ENCODE measurements around the gene LRRC32. TPM values are rescaled to one million over a fixed set of nuclear protein-coding genes. Genes with fewer than 3 reads are reported as not detected.
"Not testable (repeated sequence)": the region's sequence is repeated elsewhere in the genome, so short reads cannot be mapped to it uniquely, and the experiment has no call there.

Gene LRRC32
- total RNA-seq, 2 donors from 2014 or later: 12.5 to 15.6 TPM

DNA sequence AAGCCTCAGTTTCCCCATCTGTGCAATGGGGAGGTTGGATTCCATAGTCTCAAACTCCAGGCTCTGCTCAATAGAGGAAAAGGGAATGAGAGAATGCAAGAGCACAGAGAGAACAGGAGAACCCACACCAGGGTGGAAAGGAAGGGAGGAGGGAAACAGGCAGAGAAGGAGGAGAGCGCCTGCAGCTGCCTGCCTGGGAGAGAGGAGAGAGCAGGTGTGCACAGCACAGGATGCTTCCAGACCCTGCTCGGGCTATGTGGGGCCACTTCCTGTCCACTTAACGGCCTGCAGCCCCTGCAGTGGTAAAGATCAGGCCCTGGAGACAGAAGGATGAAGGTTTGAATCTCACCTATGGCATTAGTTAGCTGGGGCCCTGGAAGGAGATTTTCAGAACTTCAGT lies 12.3 kb downstream of the LRRC32 start:
- DNase-seq (no peak), ATAC-seq (no peak)
- intact Hi-C loops (cut with DNase I, micrococcal nuclease): no loop called here

DNA sequence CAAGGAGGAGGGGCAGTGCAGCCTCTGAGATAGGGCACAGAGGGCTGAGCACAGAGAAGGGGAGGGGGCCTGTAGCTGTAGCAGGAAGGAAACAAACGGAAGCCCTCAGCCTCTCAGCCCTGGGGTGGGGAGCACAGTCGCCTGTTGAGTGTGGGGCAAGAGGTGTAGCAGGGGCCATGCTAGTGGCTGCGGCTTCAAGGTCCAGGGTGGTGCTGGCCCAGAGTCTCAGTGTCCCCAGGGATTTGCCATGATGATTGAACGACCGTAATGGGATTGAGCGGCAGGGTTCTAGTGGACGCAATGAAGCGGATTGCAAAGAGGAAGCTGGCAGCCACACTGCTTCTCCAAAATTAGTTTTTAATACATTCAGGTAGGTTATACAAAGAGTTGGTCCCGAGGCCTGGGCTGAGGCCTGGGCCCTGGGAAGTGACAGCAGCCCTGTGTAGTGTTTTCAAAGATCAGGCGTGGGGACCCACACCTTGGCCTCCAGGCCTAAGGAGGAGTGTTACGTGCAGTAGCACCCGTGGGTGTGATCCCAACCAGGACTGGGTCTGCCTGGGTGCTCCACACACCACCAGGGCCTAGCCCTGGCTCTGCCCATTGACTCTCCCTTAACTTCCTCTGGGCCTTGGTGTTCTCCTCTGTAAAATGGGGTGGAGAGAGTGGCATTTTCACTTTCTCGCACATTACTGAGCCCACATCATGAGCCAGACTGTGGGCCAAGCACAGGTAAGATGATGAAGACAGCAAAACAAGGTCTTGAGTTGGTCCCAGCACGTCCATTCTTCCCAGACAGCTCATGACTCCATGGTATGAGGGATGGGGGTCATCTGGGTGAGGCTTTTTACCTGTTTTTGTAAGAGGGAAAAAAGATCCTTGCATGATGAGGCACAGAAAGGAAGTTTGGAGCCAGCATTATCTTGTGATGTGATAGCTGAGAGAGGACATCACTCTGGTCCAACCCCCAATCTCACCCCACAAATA lies 13.1 kb downstream of the LRRC32 start:
- intact Hi-C loops (cut with DNase I, micrococcal nuclease): no loop called here
- ATAC-seq (no peak), DNase-seq (no peak)

DNA sequence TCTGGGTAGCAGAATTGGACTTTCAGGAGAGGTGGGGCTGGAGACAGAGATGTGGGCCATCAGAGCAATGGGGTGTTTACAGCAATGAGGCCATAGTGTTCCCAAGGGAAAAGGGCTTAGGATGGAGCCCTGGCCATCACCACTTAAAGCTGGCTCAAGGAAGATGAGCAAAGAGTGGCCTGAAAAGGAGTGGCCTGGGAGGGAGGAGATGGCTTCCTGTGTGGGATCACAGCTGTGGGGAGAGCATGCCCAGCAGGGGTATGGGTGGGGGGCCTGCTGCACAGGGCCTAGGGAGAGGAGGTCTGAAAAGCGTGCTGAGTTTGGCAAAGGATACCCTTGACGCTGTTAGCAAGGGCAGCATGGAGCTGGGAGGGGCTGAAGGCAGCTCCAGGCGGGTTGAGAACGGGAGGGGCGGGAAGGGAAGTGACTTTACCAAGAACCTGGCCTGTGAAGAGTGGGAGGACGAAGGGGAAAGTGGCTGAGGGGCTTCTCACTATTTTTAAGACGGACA lies 13.9 kb downstream of the LRRC32 start:
- no peak for DNase-seq
- intact Hi-C loops (cut with DNase I, micrococcal nuclease): no loop called here
- ATAC-seq: peak; percentile 8

DNA sequence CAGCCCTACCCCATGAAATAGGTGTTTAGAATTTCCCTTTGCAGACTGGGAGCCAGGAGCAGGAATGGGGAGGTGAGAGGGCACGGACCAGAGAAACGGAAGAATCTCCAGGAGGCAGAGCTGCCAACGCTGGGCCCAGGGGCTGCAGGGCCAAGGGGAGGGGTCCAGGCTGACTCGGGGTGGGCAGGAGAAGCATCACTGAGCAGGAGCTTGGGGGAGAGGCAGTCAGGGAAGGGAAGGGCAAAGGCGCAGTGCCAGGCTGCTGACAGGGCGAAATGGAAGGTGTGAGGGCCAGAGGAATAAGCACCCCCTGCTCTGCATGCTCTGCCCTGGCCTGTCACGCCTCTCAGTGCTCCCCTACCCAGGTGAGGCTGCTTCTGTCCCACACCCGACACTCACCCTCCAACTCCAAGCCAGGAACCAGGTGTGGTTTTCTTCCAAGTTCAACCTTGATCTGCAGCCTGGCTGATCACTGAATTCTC lies 14.5 kb downstream of the LRRC32 start:
- ATAC-seq (peak; percentile 7), DNase-seq (no peak)
- intact Hi-C loops (cut with DNase I, micrococcal nuclease): no loop called here

DNA sequence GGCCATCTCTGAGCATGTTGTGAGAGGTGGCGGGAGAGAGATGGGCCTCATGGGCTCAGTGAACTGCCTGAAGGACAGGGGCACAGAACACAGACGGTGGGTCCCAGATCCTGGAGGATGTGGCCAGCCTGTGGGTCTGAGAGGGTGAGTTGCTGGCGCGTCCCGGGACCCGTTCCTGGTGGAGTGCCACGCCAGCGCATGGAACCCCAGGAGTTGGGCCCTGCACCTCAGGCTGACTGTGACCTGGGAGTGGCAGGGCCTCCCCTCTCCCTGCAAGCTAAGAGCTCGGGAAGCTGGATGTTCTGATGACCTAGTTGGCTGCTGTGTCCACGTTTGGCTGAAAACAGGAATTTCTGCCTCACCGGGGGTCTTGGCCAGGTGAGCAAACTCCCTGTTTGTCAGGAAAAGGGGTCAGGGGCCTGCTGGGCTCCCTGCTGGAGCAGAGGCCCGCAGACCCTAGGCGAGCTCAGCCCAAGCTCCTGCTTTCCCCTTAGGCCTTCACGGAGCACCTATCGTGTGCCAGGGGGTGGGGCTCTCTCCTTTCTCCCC lies 15.0 kb downstream of the LRRC32 start:
- DNase-seq (no peak), ATAC-seq (no peak)
- intact Hi-C loops (cut with DNase I, micrococcal nuclease): no loop called here

DNA sequence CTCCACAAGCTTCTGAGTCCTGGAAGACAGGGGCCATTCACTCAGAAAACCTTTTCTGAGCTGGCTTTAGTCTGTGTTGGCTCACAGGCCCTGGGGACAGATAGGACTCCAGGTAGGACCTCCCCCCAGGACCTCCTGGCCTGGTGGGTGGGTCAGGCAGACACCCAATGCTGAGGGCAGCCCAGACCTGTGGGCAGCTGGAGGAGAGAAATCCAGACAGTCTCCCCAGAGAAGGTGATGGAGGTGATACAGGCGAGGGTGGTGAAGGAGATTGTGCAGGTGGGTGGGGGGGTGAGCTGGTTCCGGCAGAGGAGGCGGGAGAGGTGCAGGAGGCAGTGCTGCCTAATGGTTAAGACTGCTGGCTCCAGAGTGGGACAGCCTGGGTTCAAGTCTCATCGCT lies 15.6 kb downstream of the LRRC32 start:
- no peak for ATAC-seq
- intact Hi-C loops (cut with DNase I, micrococcal nuclease): no loop called here
- no peak for DNase-seq

DNA sequence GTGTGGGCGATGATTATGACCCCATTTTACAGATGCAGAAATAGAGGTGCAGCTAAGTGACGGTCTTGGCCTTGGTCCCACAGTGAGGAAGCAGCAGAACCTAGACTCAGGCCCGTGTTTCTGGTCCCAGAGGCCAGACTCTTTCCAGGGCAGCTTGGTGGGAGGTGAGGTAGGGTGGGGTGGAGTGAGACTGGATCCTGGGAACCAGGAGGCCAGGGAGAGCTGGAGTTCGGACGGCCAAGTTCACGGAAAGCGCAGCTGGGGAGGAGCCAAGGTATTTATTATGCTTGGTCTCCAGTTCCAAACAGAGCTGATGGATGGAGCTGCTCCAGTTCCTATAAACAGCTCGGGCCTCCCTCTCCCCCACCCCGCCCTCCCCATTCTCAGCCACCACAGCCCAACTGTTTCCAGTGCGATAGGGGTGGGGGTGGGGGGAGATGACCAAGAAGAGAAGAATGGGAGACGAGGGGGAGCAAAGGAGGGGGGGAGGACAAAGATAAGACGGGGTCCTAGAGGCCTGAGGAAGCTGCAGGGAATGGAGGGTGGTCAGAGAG lies 16.2 kb downstream of the LRRC32 start:
- ATAC-seq (peak; percentile 44), DNase-seq (peak; percentile 49 to 74)
- intact Hi-C loops (cut with DNase I, micrococcal nuclease): no loop called here

DNA sequence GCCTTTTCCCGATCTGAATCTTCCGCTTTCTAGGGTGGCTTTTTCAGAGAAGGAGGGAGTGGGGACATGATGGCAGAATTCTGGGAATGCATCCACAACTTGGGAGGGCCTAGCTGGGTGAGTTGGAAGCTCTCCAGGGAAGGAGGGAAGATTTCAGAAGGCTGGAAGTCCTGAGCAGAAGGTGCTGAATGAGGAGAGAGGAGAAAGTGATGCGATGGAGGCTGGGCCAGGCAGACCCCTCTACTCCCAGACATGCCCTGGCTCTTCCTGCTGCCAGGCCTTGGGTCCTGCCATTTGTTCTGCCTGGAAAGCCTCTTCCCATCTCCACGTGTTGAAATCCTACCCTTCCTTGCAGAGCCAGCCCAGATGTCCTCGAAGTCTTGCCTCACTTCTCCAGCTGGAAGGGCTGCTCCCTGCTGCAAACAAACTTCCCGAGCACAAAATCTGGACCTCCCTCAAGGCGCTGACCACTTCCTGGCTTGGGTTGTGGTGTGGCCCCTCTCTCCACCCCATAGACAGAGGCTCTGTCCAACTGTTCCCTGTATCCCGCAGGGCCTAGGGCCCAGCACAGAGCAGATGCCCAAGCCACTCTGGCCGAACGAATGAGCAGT lies 16.8 kb downstream of the LRRC32 start:
- intact Hi-C loops (cut with DNase I, micrococcal nuclease): no loop called here
- peak; percentile 20 for ATAC-seq
- no peak for DNase-seq

DNA sequence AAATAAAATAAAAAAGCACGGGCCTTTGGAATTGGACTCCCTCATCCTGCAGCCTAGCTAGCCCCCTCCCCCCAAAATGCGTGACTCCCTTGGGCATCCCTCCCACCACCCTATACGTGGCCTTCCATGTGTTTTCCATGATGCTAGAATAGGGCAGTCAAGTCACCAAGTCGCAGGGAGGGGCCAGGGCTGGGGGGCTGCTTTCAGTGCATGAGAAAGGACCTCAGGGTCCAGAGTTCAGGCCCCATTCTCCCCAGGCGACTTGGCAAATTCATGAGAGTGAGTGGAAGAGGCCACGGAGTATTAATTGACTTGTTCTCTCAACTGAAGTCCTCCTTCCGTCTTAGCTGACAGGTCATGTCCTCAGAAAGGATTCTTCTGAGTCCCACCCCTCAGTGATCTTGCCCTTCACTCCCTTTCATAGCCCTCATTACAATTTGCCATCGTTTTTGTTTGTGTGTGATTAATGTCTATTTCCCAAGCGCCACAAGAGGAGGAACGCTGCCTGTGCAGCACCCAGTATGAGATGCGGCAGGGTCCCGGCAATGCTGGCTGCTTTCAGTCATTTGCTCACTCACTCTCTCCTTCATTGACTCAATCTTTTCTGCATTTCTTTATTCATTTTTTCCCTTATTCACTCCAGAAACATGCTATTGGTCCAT lies 17.4 kb downstream of the LRRC32 start:
- no peak for ATAC-seq
- DNase-seq: no peak
- intact Hi-C loops (cut with DNase I, micrococcal nuclease): no loop called here

DNA sequence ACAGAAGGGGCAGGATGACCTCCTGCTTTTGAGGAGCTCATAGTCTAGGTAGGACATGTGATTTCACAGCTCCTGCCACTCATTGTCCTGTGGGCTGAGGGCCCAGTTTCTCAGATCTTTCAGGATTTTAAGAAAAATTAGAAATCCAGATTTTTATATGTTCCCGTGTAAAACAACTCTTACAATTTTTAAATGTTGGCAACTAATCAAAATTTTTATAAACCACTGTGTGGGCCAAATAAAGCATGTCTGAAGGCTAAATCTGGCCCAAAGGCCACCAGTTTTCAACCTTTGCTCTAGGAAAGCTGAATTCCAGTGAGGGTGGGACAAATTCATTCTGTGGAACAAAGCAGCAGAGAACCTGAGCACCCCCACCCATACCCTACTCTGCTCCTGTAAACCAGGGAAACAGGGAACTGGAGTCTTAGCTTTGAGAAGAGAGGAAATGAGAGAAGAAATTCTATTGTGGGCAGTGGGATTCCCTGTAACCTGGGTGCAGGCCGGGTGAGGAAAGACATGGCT lies 20.6 kb downstream of the LRRC32 start:
- DNase-seq (no peak), ATAC-seq (no peak)
- intact Hi-C loops (cut with DNase I, micrococcal nuclease): no loop called here

DNA sequence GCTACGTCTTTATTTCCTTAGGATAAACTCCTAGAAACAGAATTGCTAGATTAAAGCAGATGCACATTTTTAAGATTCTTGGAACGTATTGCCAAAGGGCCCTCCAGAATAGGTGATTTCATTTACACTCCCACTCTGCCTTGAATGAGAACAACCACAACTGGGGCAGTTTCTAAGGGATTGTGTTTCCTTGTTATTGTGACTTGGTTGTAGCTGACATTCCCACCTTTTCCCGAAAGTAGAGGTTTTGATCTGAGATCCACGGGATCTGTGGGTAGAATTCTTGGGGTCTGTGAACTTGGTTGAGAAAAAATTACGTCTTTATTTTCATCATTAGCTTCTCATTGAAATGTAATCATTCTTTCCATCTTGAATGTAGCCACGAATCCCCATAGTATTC lies 21.5 kb downstream of the LRRC32 start:
- DNase-seq (no peak), ATAC-seq (no peak)
- intact Hi-C loops (cut with DNase I, micrococcal nuclease): no loop called here

DNA sequence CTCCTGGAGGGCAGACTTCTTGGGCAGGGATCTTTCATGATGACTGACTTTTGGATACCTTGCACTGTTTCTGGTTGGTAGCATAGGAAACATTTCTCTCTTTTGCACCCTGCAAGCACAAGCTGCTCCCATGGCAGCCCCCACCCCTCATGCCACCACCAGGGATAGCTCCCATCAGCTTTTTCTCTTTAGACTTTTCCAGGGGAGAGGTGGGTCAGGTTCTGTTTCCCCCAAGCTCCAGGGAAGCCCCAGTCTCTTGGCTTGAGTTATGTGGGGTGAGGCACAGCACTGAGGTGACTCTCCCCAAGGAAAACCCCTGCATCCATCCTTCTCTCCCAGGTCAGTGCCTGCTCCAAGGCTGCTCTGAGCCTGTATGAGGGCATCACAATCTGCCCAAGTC lies 22.5 kb downstream of the LRRC32 start:
- ATAC-seq (no peak), DNase-seq (no peak)
- intact Hi-C loops (cut with DNase I, micrococcal nuclease): no loop called here

DNA sequence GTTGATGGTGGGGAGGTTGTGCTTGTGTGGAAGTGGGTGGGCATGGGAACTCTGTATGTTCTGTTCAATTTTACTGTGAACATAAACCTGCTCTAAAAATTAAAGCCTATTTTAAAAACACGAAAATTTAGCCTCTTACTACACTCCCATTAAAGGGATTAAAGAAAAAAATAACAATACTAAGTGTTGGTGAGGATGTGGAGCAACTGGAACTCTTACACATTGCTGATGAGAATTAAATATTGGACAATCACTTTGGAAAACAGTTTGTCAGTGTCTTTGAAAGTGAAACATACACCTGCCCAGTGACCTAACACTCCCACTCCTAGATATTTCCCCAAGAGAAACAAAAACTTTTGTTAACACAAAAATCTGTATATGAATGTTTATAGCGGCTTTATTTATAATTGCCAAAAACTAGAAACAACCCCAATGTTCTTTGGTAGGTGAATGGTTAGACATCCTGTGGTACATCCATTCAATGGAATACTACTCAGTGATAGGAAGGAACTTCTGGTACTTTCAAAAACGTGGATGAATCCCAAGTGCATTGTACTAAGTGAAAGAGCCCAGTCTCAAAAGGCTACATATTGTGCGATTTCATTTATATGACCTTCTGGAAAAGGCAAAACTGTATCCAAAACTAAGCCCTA lies 23.5 kb downstream of the LRRC32 start:
- intact Hi-C loops (cut with DNase I, micrococcal nuclease): no loop called here
- ATAC-seq (no peak), DNase-seq (no peak)

DNA sequence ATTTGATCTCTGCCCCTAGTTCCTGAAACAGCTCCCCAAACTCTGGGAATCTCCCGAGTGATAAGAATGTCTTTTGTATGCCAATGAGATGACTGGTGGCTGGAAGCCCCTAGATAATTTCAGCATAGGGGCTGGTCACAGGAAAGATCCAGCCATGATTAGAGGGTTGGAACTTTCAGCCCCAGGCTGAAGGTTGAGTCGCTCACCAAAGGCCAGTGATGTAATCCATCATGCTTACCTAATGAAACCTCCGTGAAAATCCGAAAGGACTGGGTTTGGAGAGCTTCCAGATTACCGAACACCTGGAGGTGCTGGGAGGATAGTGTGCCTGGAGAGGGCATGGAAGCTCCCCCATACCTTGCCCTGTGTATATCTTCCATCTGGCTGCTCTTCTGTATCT lies 26.0 kb downstream of the LRRC32 start:
- intact Hi-C loops (cut with DNase I, micrococcal nuclease): no loop called here
- no peak for ATAC-seq
- no peak for DNase-seq

DNA sequence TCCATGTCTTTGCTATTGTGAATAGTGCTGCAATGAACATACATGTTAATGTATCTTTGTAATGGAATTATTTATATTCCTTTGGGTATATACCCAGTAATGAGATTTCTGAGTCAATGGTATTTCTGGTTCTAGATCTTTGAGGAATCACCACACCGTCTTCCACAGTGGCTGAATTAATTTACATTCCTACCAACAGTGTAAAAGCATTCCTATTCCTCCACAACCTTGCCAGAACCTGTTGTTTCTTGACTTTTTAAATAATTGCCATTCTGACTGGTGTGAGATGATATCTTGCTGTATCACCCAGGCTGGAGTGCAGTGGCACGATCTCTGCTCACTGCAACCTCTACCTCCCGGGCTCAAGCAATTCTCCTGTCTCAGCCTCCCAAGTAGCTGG lies 26.8 kb downstream of the LRRC32 start:
- ATAC-seq; DNase-seq; intact Hi-C loops (cut with DNase I, micrococcal nuclease): not testable (repeated sequence)

DNA sequence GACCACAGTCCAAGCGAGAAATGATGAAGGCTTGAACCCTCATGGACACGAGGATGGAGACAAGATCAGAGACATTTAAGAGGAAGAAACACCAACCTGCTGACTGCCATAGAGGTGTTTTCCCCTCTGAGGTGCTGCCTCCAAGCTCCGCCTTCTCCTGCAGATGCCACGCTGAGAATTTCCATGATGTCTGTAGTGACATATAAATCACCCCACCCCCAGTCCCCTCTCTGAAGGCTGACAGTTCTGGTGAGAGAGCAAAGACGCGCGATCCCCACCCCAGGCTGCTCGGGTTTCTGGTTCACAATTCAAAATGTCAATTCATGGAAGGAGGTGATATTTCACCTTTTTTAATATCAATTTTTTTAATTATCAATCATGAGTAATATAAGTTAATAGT lies 28.2 kb downstream of the LRRC32 start:
- intact Hi-C loops (cut with DNase I, micrococcal nuclease): no loop called here
- ATAC-seq: no peak
- DNase-seq: no peak

DNA sequence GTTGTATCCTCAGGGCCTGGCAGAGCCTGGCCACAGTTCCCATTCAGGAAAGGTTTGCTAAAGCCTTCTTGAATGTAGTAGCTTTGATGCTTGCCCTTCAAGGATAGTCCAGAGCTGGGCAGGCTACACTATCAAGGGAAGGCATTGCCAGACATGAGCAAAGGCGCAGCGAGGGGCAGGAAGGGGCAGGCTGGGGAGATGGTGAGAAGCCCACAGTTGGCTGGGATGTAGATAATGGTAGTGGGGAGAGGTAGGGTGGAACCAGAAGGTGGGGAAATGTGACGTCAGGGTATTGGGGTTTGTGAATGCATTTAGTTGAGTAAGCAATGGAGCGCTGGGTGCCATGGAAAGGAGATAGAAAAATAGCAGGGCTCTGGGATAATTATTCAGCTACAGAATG lies 28.6 kb downstream of the LRRC32 start:
- intact Hi-C loops (cut with DNase I, micrococcal nuclease): no loop called here
- ATAC-seq: no peak
- no peak for DNase-seq

DNA sequence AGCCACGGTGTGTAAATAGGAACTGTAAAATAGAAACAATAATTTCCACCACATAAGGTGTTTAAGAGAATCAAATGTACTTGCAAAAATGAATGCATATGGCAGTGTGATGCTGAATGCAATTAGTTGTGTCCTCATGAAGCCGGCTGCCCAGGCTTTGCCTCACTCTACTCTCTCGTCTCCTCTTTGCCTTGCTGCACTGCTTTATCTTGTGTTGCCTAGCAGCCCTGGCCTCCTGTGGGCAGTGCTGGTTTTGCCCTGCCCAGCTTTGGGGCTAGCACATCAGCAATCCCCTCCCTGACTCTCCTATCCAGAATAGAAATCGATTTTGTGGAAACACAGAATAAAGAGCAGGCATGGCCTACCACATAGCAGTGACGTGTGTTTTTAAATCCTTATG lies 30.0 kb downstream of the LRRC32 start:
- intact Hi-C loops (cut with DNase I, micrococcal nuclease): no loop called here
- DNase-seq: no peak
- ATAC-seq: no peak
